HEK293 (cell line): ENCODE data around the gene UBE2M.

Experiments used
- CTCF ChIP-seq: fragments of 450-650 bp; formaldehyde crosslinking; IDR thresholded peaks from 2 replicates; pipeline ENCODE4 v1.5.1; 2016; ENCODE audit warnings: missing biosample characterization, missing genetic modification characterization
- ZFP41 ChIP-seq: fragments of 450-650 bp; formaldehyde crosslinking; IDR thresholded peaks from 2 replicates; pipeline ENCODE4 v1.5.1; 2016; ENCODE audit warnings: missing biosample characterization, missing genetic modification characterization, borderline replicate concordance
- ZIC2 ChIP-seq: fragments of 450-650 bp; formaldehyde crosslinking; IDR thresholded peaks from 2 replicates; pipeline ENCODE4 v1.5.1; 2016; ENCODE audit warnings: missing biosample characterization, missing genetic modification characterization
- ZNF148 ChIP-seq: fragments of 450-650 bp; formaldehyde crosslinking; IDR thresholded peaks from 2 replicates; pipeline ENCODE4 v1.5.0; 2017; ENCODE audit warnings: missing biosample characterization, missing genetic modification characterization, borderline replicate concordance
- ZNF600 ChIP-seq: fragments of 450-650 bp; formaldehyde crosslinking; IDR thresholded peaks from 2 replicates; pipeline ENCODE4 v1.5.1; 2016; ENCODE audit warnings: missing biosample characterization, missing genetic modification characterization

- TF ChIP-seq CTCF (tag by site-specific recombination) (no peak), ZIC2 (tag by site-specific recombination) (no peak), ZNF148 (tag by site-specific recombination) (no peak), ZNF600 (tag by site-specific recombination) (no peak), ZFP41 (tag by site-specific recombination) (no peak)
These were observed 21.2 kb upstream of the UBE2M start for GRCh38 chr19:58579473-58580142.
